ENCODE measurements around the gene TMEM190. TPM values are rescaled to one million over a fixed set of nuclear protein-coding genes. Genes with fewer than 3 reads are reported as not detected.

The TMEM190 gene
- total and polyA plus RNA-seq, 7 donors: 0.26 TPM; not detected in 6

DNA sequence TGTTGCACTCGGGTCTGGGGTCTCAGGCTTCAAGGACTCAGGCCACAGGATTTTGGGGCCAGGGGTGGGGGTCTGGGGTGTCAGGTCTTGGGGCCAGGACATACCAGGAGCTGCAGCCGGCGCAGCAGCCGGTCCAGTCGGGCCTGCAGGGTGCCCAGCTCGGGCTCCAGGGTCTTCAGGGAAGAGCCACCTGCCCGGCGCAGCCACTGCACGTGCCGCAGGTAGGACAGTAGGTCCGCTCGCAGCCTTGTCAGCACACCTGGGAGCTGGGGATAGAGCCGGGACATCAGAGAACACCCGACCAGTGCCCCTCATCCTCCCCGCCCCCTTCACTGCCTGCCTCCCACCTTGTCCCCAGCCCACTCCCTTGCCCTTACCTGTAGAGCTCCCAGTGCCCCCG, 8.5 kb upstream of the TMEM190 start:
- Histone ChIP-seq H3K36me3 (no peaks in the 10 kb centered on the region), H3K27me3 (peaks cover 43 to 66% (median 53%) of the 10 kb centered on the region in 3 donors), H3K9me3 (no peaks in the 10 kb centered on the region), H3K27ac (peak overlapping the region in 1 of 4 donors; percentile 31), H3K4me3 (no peak overlapping the region), H3K4me1 (peaks cover 0 to 20% (median 17%) of the 10 kb centered on the region in 4 donors)
- intact Hi-C loops (cut with DNase I): no loop called here
- DNase-seq: no peak
- no peak for TF ChIP-seq POLR2AphosphoS5 (IDR thresholded peaks at IDR 0.05)
- TF ChIP-seq, protein P1, sequence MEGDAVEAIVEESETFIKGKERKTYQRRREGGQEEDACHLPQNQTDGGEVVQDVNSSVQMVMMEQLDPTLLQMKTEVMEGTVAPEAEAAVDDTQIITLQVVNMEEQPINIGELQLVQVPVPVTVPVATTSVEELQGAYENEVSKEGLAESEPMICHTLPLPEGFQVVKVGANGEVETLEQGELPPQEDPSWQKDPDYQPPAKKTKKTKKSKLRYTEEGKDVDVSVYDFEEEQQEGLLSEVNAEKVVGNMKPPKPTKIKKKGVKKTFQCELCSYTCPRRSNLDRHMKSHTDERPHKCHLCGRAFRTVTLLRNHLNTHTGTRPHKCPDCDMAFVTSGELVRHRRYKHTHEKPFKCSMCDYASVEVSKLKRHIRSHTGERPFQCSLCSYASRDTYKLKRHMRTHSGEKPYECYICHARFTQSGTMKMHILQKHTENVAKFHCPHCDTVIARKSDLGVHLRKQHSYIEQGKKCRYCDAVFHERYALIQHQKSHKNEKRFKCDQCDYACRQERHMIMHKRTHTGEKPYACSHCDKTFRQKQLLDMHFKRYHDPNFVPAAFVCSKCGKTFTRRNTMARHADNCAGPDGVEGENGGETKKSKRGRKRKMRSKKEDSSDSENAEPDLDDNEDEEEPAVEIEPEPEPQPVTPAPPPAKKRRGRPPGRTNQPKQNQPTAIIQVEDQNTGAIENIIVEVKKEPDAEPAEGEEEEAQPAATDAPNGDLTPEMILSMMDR (IDR thresholded peaks at IDR 0.05): no peak
- no peak for TF ChIP-seq EP300 (IDR thresholded peaks at IDR 0.05)
- TF ChIP-seq POLR2A (IDR thresholded peaks at IDR 0.05): no peak
- WGBS, 2 donors: 64 to 84% methylated on average over 16 of the region's 16 CpGs

DNA sequence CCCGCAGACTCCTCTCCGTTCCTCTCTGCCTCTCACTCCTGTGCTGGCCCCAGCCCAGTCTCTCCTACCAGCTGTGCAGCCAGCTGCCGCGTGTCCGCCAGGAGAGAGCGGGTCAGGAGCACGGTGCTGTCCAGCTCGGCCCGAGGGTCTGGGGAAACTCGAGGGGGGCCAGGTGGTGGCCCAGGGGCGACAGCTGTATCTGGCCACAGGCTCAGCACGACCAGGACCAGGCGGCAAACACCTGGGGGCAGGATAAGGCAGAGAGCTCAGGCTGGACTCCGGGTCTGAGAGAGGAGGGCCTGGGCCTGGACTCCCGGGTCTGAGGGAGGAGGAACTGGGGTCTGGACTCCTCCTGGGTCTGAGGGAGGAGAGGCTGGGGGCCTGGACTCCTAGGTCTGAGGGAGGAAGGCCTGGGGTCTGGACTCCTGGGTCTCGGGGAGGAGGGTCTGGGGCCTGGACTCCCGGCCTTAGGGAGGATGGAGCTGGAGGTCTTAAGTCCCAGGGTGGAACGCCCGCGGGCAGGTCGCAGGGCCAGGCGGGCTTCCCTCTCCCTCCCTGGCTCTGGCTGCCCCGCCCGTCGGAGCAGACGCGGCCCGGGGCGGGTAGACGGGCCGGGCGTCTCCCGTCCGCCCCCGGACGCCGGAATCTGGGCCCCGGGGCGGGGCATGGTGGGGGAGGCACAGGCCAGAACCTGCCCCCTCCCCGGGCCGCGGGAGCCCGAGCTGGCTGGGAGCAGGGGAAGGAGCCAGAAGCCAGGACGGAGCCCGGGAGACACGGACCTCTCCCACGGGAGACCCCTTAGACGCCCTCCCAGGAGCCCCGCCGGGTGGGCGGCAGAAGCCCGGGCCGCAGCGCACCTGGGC, 7.7 kb upstream of the TMEM190 start:
- intact Hi-C loops (cut with DNase I): no loop called here
- no peak for DNase-seq
- 4 to 11% methylated on average over 54 of the region's 54 CpGs for WGBS, 2 donors
- Histone ChIP-seq H3K27me3 (peaks cover 48 to 74% (median 62%) of the 10 kb centered on the region in 3 donors), H3K4me3 (peak overlapping the region in 2 of 4 donors; percentile 17 to 37), H3K27ac (peak overlapping the region in 1 of 4 donors; percentile 31), H3K4me1 (peaks cover 0 to 21% (median 18%) of the 10 kb centered on the region in 4 donors), H3K36me3 (no peaks in the 10 kb centered on the region), H3K9me3 (no peaks in the 10 kb centered on the region)
- no peak for TF ChIP-seq POLR2AphosphoS5 (IDR thresholded peaks at IDR 0.05)
- no peak for TF ChIP-seq EP300 (IDR thresholded peaks at IDR 0.05)
- TF ChIP-seq POLR2A (IDR thresholded peaks at IDR 0.05): no peak
- TF ChIP-seq, protein P1 (IDR thresholded peaks at IDR 0.05): no peak

DNA sequence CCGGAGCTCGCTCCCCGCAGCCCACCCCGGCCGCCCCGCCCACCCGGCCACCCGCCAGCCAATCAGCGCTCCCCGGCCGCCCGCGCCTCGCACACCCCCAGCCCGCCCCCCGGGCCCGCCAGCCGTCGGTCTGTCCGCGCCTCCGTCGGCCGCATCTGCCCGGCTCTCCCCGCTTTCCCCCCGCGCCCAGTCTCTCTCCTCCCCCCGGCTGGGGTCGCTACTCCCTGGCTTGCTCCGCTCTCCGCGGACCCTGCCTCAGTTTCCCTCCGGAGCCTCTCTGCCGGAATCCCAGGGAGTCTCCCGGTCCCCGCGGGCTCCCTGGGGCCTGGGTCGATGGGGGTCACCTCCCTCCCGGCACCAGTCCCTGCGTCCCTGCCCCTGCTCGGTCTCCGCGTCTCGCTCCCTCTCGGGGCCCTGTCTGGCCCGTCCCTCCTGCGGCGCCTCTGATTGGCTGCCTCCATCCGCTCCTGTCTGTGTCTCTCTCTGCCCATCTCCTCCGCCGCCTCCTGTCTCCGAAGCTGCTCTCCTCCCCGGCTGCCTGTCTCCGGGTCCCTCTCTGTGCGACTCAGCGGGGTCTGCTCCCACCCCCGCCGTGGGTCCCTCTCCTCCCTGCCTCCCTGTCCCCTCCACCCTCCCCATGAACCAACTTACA, 6.8 kb upstream of the TMEM190 start:
- H3K4me3 ChIP-seq: peak overlapping the region in 2 of 4 donors; percentile 37 to 38
- 2 to 3% methylated on average over 59 of the region's 59 CpGs for WGBS, 2 donors
- peak overlapping the region in 1 of 4 donors; percentile 28 for H3K27ac ChIP-seq

DNA sequence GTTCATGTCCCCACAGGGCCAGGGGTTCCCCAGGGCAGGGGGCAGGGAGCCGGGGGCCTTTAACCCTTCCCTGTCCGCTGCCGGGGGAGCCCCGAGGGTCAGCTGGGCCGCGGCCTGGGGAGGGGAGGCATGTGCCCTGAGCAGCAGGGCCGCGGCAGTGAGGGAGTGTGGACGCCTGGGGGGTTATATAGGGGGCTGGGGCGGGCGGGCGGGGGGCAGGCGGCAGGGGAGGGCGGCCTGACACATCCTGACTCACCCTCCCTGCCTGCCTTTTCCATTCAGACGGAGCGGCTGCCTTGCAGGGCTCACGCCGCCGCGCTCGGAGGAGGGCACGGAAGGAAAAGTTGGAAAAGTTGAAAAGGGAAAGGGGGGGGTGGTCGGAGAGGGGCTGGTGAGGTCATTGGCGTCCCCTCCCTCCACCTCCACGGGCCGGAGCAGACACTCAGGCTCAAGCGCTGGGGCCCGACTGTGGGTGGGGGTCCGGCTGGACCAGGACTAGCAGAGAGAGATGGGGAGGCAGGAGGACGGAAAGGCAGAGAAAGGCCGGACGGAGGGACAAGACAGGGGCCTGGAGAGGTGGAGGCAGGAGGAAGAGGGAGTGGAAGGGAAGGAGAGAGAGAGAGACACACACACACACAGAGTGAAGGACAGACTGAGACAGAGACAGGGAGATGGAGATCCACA, 6.2 kb upstream of the TMEM190 start, which contains the start of gene IL11:
Gene IL11, minus strand, starts transcription at position 159 of the 684 bp plus-strand sequence. Its CDS starts 153 bp downstream, at position 6.
- no peak for DNase-seq
- TF ChIP-seq, protein P1 (IDR thresholded peaks at IDR 0.05): no peak
- no peak for TF ChIP-seq EP300 (IDR thresholded peaks at IDR 0.05)
- TF ChIP-seq POLR2A (IDR thresholded peaks at IDR 0.05): no peak
- no peak for TF ChIP-seq POLR2AphosphoS5 (IDR thresholded peaks at IDR 0.05)
- WGBS, 2 donors: 7 to 10% methylated on average over 32 of the region's 32 CpGs
- Histone ChIP-seq H3K27ac (peak within 1 kb of the TSS in 1 of 4 donors; percentile 31), H3K27me3 (peaks cover 58 to 85% (median 77%) of the 10 kb centered on the region in 3 donors), H3K36me3 (no peaks in the 10 kb centered on the region), H3K4me3 (peak within 1 kb of the TSS in 2 of 4 donors; percentile 37 to 38), H3K9me3 (no peaks in the 10 kb centered on the region), H3K4me1 (peaks cover 0 to 27% (median 23%) of the 10 kb centered on the region in 4 donors)
- intact Hi-C loops (cut with DNase I): no loop called here

More for the DNA sequence above, 6.8 kb upstream of the TMEM190 start:
- TF ChIP-seq, protein P1 (IDR thresholded peaks at IDR 0.05): no peak
- DNase-seq: no peak
- Histone ChIP-seq H3K27me3 (peaks cover 56 to 80% (median 70%) of the 10 kb centered on the region in 3 donors), H3K36me3 (no peaks in the 10 kb centered on the region), H3K4me1 (peaks cover 0 to 27% (median 23%) of the 10 kb centered on the region in 4 donors), H3K9me3 (no peaks in the 10 kb centered on the region)
- intact Hi-C loops (cut with DNase I): no loop called here

Data from sigmoid colon (tissue), 7 donors.